ENCODE data around the gene FNBP1.

DNA sequence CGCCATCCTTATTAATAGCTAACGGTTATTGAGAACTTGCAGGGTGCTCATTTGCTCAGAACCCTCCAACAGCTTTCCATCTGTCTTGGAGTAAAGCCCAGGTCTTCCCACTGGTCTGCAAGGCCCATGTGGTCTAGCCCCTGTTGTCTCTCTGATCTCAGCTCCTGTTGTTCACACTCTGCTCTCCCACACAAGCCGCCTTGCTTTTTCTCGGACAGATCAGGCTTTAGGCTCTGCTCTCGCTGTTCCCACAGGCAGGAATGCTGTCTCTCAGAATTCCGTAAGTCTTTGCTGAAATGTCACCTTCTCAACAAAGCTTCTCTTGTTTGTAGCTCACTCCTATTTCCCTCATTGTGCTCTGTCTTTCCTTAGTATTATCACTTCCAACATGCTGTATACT is 45.1 kb upstream of the FNBP1 start:
- TF ChIP-seq EZH2phosphoT487 (IDR thresholded peaks at IDR 0.05; ENCODE audit: insufficient read depth, low read depth) (no peak), EZH2 (IDR thresholded peaks at IDR 0.05; ENCODE audit: insufficient read depth, poor library complexity, severe bottlenecking) (no peak)

Measured in GM23248 (cell line).